WTC11 (cell line): ENCODE data around the gene WSB2.

Experiments
- CBFB ChIP-seq: sonication (generic); formaldehyde crosslinking; IDR thresholded peaks from 2 replicates; pipeline ENCODE4 v1.8.1; 2022; ENCODE audit warnings: mild to moderate bottlenecking, low read depth, missing genetic modification reagents
- FOXK1 ChIP-seq: sonication (generic); formaldehyde crosslinking; IDR thresholded peaks from 2 replicates; pipeline ENCODE4 v1.8.0; 2022; ENCODE audit warnings: mild to moderate bottlenecking, moderate library complexity, missing genetic modification reagents
- ZNF423 ChIP-seq: fragments of 250-450 bp; sonication (Bioruptor Pico); IDR thresholded peaks from 2 replicates; pipeline ENCODE4 v2.1.2; 2022; ENCODE audit warnings: mild to moderate bottlenecking, moderate library complexity
- TF ChIP-seq, protein P1 (sequence below): fragments of 200-600 bp; IDR thresholded peaks from 2 replicates; pipeline ENCODE4 v1.8.0; 2022; ENCODE audit warnings: antibody characterized with exemption
- TF ChIP-seq, protein P2 (sequence below): sonication (generic); formaldehyde crosslinking; IDR thresholded peaks from 2 replicates; pipeline ENCODE4 v1.8.1; 2022; ENCODE audit warnings: low read depth, missing genetic modification reagents, borderline replicate concordance

DNA sequence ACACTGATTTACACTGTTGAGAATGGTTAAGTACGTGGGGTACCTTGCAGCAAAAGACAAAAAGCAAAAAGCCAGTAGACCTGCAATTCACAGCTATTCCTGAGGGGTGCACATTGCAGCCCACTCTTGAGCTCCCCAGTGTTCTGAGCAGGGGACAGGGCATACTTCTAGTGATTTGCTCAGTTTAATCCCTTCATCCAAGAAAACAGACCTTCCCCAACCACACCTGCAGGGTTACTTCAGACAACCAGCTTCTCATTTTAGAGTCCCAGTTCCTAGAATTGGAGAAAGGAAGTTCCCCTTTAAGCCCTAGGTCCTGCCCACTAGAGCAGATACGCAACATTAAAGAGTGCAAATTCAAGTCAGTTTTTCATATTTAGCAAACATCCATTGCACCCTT lies 3.6 kb upstream of the WSB2 start:
- TF ChIP-seq, protein P1, sequence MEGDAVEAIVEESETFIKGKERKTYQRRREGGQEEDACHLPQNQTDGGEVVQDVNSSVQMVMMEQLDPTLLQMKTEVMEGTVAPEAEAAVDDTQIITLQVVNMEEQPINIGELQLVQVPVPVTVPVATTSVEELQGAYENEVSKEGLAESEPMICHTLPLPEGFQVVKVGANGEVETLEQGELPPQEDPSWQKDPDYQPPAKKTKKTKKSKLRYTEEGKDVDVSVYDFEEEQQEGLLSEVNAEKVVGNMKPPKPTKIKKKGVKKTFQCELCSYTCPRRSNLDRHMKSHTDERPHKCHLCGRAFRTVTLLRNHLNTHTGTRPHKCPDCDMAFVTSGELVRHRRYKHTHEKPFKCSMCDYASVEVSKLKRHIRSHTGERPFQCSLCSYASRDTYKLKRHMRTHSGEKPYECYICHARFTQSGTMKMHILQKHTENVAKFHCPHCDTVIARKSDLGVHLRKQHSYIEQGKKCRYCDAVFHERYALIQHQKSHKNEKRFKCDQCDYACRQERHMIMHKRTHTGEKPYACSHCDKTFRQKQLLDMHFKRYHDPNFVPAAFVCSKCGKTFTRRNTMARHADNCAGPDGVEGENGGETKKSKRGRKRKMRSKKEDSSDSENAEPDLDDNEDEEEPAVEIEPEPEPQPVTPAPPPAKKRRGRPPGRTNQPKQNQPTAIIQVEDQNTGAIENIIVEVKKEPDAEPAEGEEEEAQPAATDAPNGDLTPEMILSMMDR = peak; percentile 15; the same call in 1 of the 2 replicates
- TF ChIP-seq CBFB (CRISPR knock-in tag) (no peak), ZNF423 (CRISPR knock-in tag) (no peak), FOXK1 (no peak)
- TF ChIP-seq, protein P2, sequence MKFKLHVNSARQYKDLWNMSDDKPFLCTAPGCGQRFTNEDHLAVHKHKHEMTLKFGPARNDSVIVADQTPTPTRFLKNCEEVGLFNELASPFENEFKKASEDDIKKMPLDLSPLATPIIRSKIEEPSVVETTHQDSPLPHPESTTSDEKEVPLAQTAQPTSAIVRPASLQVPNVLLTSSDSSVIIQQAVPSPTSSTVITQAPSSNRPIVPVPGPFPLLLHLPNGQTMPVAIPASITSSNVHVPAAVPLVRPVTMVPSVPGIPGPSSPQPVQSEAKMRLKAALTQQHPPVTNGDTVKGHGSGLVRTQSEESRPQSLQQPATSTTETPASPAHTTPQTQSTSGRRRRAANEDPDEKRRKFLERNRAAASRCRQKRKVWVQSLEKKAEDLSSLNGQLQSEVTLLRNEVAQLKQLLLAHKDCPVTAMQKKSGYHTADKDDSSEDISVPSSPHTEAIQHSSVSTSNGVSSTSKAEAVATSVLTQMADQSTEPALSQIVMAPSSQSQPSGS = no peak
